Activated naive CD8-positive, alpha-beta T cell (primary cell): ENCODE data around the gene RFX7.

ENCODE experiments used
- H3K27ac Mint-ChIP-seq: one replicate; pipeline ENCODE4 v1.8.0; 2021; ENCODE audit warnings: mixed read lengths
- H3K27me3 Mint-ChIP-seq: one replicate; pipeline ENCODE4 v1.8.0; 2021; ENCODE audit warnings: mixed read lengths
- H3K36me3 Mint-ChIP-seq: one replicate; pipeline ENCODE4 v1.8.0; 2021; ENCODE audit warnings: mixed read lengths
- H3K4me1 Mint-ChIP-seq: one replicate; pipeline ENCODE4 v1.8.0; 2021; ENCODE audit warnings: low read depth, mixed read lengths
- H3K4me3 Mint-ChIP-seq: one replicate; pipeline ENCODE4 v1.8.0; 2021; ENCODE audit warnings: mild to moderate bottlenecking, mixed read lengths
- H3K9me3 Mint-ChIP-seq: one replicate; pipeline ENCODE4 v1.8.0; 2021; ENCODE audit warnings: low read depth, mixed read lengths

RFX7 gene

GRCh38 chr15:56249092-56249491 is 5.4 kb upstream of the RFX7 start:
- Mint-ChIP-seq H3K4me1 (peaks cover 20% of the 10 kb centered on the region), H3K9me3 (no peaks in the 10 kb centered on the region), H3K4me3 (no peak overlapping the region), H3K27ac (no peak overlapping the region), H3K27me3 (peaks cover 5% of the 10 kb centered on the region), H3K36me3 (no peaks in the 10 kb centered on the region)

- H3K27ac Mint-ChIP-seq: no peak overlapping the region
- no peaks in the 10 kb centered on the region for H3K9me3 Mint-ChIP-seq
- no peak overlapping the region for H3K4me3 Mint-ChIP-seq
These were observed 4.8 kb upstream of the RFX7 start for GRCh38 chr15:56248311-56248992.

GRCh38 chr15:56247266-56247665 is 3.6 kb upstream of the RFX7 start:
- Mint-ChIP-seq H3K27ac (no peak overlapping the region), H3K4me3 (no peak overlapping the region), H3K36me3 (no peaks in the 10 kb centered on the region), H3K27me3 (no peaks in the 10 kb centered on the region), H3K4me1 (peaks cover 25% of the 10 kb centered on the region), H3K9me3 (no peaks in the 10 kb centered on the region)

More at GRCh38 chr15:56248311-56248992, 4.8 kb upstream of the RFX7 start:
- no peaks in the 10 kb centered on the region for H3K27me3 Mint-ChIP-seq
- H3K36me3 Mint-ChIP-seq: no peaks in the 10 kb centered on the region
- peaks cover 22% of the 10 kb centered on the region for H3K4me1 Mint-ChIP-seq

- H3K27me3 Mint-ChIP-seq: no peaks in the 10 kb centered on the region
- no peaks in the 10 kb centered on the region for H3K9me3 Mint-ChIP-seq
- H3K27ac Mint-ChIP-seq: peak overlapping the region; percentile 95
- H3K4me3 Mint-ChIP-seq: peak overlapping the region; percentile 90
- no peaks in the 10 kb centered on the region for H3K36me3 Mint-ChIP-seq
- peaks cover 36% of the 10 kb centered on the region for H3K4me1 Mint-ChIP-seq
These were observed 2.5 kb upstream of the RFX7 start for GRCh38 chr15:56245871-56246814.

GRCh38 chr15:56244811-56245576 is 1.3 kb upstream of the RFX7 start:
- H3K27me3 Mint-ChIP-seq: no peaks in the 10 kb centered on the region
- peaks cover 41% of the 10 kb centered on the region for H3K4me1 Mint-ChIP-seq
- H3K9me3 Mint-ChIP-seq: no peaks in the 10 kb centered on the region
- peak overlapping the region; percentile 90 for H3K4me3 Mint-ChIP-seq
- no peaks in the 10 kb centered on the region for H3K36me3 Mint-ChIP-seq
- H3K27ac Mint-ChIP-seq: peak overlapping the region; percentile 95

DNA sequence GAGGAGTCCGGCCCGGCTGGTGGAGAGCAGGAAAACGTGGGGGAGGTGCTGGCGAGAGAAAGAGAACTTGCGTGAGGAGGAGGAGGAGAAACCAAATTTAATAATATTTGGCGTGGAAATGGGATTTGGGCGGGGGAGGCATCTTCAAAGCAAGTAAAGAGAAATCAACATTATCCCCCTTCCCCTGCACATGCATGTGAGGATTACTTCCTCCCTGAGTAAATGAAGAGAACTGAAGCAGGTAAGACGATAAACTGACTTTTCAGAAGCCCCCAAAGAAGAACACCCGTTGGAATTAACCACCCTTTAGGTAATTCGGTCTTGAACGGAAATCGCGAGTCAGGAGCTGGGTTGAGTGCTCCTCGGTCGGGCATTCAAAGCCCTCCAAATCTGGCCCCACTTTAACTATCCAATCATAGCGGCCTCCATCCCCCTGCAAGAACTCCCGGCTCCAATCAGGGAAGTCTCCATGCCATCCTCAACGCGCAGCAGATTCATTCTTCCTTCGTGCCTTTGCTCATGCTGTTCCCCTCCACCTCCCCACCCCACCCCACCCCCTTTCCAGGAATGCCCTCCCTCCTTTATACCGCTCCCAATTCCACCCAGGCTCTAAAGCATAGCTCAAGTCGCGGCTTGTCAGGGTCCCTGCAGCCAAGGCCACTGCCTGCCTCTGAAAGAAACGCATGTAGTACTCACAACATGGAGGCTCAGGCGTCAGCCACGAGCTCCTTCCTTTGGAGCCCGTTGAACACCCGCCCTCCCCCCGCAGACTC is 545 bp upstream of the RFX7 start:
- H3K27ac Mint-ChIP-seq: peak overlapping the region; percentile 95
- no peaks in the 10 kb centered on the region for H3K27me3 Mint-ChIP-seq
- H3K4me1 Mint-ChIP-seq: peaks cover 47% of the 10 kb centered on the region
- no peaks in the 10 kb centered on the region for H3K9me3 Mint-ChIP-seq
- H3K36me3 Mint-ChIP-seq: peaks cover 3% of the 10 kb centered on the region
- H3K4me3 Mint-ChIP-seq: peak overlapping the region; percentile 90

- Mint-ChIP-seq H3K4me1 (peaks cover 57% of the 10 kb centered on the region), H3K9me3 (no peaks in the 10 kb centered on the region)
These were observed 1.0 kb downstream of the RFX7 start for GRCh38 chr15:56242576-56243162.

GRCh38 chr15:56241374-56242105 is 2.1 kb downstream of the RFX7 start:
- H3K9me3 Mint-ChIP-seq: no peaks in the 10 kb centered on the region
- peak overlapping the region; percentile 92 for H3K4me3 Mint-ChIP-seq
- peak overlapping the region; percentile 41 for H3K27ac Mint-ChIP-seq
- peaks cover 6% of the 10 kb centered on the region for H3K36me3 Mint-ChIP-seq
- peaks cover 65% of the 10 kb centered on the region for H3K4me1 Mint-ChIP-seq
- H3K27me3 Mint-ChIP-seq: no peaks in the 10 kb centered on the region

More at GRCh38 chr15:56242576-56243162, 1.0 kb downstream of the RFX7 start:
- Mint-ChIP-seq H3K36me3 (peaks cover 6% of the 10 kb centered on the region), H3K4me3 (peak overlapping the region; percentile 92), H3K27me3 (no peaks in the 10 kb centered on the region), H3K27ac (peak overlapping the region; percentile 90)

- H3K4me3 Mint-ChIP-seq: no peak overlapping the region
- no peaks in the 10 kb centered on the region for H3K9me3 Mint-ChIP-seq
- H3K4me1 Mint-ChIP-seq: peaks cover 61% of the 10 kb centered on the region
- H3K27me3 Mint-ChIP-seq: no peaks in the 10 kb centered on the region
- H3K36me3 Mint-ChIP-seq: peaks cover 10% of the 10 kb centered on the region
- H3K27ac Mint-ChIP-seq: no peak overlapping the region
These were observed 3.3 kb downstream of the RFX7 start for GRCh38 chr15:56240390-56240789.

- no peak overlapping the region for H3K27ac Mint-ChIP-seq
- H3K4me1 Mint-ChIP-seq: peaks cover 40% of the 10 kb centered on the region
- H3K4me3 Mint-ChIP-seq: no peak overlapping the region
- H3K27me3 Mint-ChIP-seq: no peaks in the 10 kb centered on the region
- H3K36me3 Mint-ChIP-seq: peaks cover 40% of the 10 kb centered on the region
- H3K9me3 Mint-ChIP-seq: peaks cover 10% of the 10 kb centered on the region
These were observed 7.5 kb downstream of the RFX7 start for GRCh38 chr15:56236197-56236596.

- H3K9me3 Mint-ChIP-seq: peaks cover 16% of the 10 kb centered on the region
- no peak overlapping the region for H3K27ac Mint-ChIP-seq
- peaks cover 33% of the 10 kb centered on the region for H3K4me1 Mint-ChIP-seq
- no peak overlapping the region for H3K4me3 Mint-ChIP-seq
- no peaks in the 10 kb centered on the region for H3K27me3 Mint-ChIP-seq
- peaks cover 51% of the 10 kb centered on the region for H3K36me3 Mint-ChIP-seq
These were observed 8.9 kb downstream of the RFX7 start for GRCh38 chr15:56234804-56235203.

DNA sequence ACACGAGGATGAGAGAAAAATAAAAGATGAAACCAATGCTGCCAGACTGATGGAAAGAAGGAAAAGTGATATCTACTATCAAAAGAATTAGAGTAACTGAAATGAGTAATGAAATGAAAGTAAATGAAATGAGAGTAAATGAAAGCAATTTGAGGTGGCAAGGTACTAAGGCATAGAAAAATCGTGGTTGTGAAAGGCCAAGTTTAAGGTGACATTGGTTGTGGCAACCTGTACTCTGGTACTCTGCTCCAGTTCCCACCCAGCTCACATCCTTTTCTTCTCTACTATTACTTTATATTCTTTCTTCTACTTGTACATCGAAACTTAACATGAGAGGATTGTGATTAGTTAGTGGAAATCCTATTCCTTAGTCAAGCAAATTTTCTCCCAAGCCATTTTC is 10.1 kb downstream of the RFX7 start:
- peaks cover 50% of the 10 kb centered on the region for H3K36me3 Mint-ChIP-seq
- peaks cover 28% of the 10 kb centered on the region for H3K4me1 Mint-ChIP-seq

GRCh38 chr15:56232058-56232457 is 11.6 kb downstream of the RFX7 start:
- peaks cover 24% of the 10 kb centered on the region for H3K9me3 Mint-ChIP-seq
- no peak overlapping the region for H3K4me3 Mint-ChIP-seq
- no peak overlapping the region for H3K27ac Mint-ChIP-seq
- peaks cover 57% of the 10 kb centered on the region for H3K36me3 Mint-ChIP-seq
- H3K4me1 Mint-ChIP-seq: peaks cover 21% of the 10 kb centered on the region
- H3K27me3 Mint-ChIP-seq: no peaks in the 10 kb centered on the region

More for the DNA sequence above, 10.1 kb downstream of the RFX7 start:
- no peak overlapping the region for H3K27ac Mint-ChIP-seq
- H3K9me3 Mint-ChIP-seq: peaks cover 16% of the 10 kb centered on the region
- H3K4me3 Mint-ChIP-seq: no peak overlapping the region
- no peaks in the 10 kb centered on the region for H3K27me3 Mint-ChIP-seq
